Psoas muscle (tissue), 8 donors: ENCODE measurements around the gene NDST1. TPM values are rescaled to one million over a fixed set of nuclear protein-coding genes. Genes with fewer than 3 reads are reported as not detected.

ENCODE experiments used
- ATAC-seq, 4 donors: fragments of 200-7000 bp; cut with Tn5 transposase; one replicate each; pipeline ENCODE4 v1.9.1; 2020; ENCODE audit warnings: moderate library complexity in 3 of 4, mild to moderate bottlenecking in 2 of 4
- DNase-seq, 2 donors: peaks; one replicate each; pipeline ENCODE4 v3.0.0-alpha.2; 2020
- H3K27ac ChIP-seq: fragments of 200-600 bp; one replicate; pipeline ENCODE4 v1.8.0; 2022
- H3K27me3 ChIP-seq, 3 donors: fragments of 200-600 bp in 1 of 3; one replicate each; pipeline versions ENCODE4 v1.6.1 to v1.8.0; 2013 to 2022; ENCODE audit warnings: low read length in 2 of 3, mild to moderate bottlenecking in 2 of 3, moderate library complexity in 1 of 3; ENCODE audit not compliant: insufficient read depth in 3 of 3
- H3K36me3 ChIP-seq, 2 donors: fragments of 200-600 bp in 1 of 2; one replicate each; pipeline versions ENCODE4 v1.6.1 to v1.8.0; 2013 to 2022; ENCODE audit warnings: low read depth in 1 of 2, mild to moderate bottlenecking in 1 of 2, moderate library complexity in 1 of 2; ENCODE audit not compliant: insufficient read depth in 1 of 2
- H3K4me1 ChIP-seq: fragments of 200-600 bp; one replicate; pipeline ENCODE4 v1.8.0; 2022
- H3K4me3 ChIP-seq: fragments of 200-600 bp; one replicate; pipeline ENCODE4 v1.8.0; 2022; ENCODE audit warnings: mild to moderate bottlenecking
- H3K9me3 ChIP-seq: fragments of 200-600 bp; one replicate; pipeline ENCODE4 v1.8.0; 2022
- CTCF ChIP-seq: fragments of 200-600 bp; IDR thresholded peaks from one replicate; pipeline ENCODE4 v1.8.0; 2022; ENCODE audit warnings: antibody characterized with exemption
- WGBS, 3 donors: extraction: QIAGEN DNeasy Blood & Tissue Kit; methylation state at CpG; one replicate each; pipeline versions ENCODE4 v1.1.6 to v1.1.7; 2013; 5-methylcytosine and 5-hydroxymethylcytosine counted together
- intact Hi-C, 2 donors: fragments of 100-400 bp; cut with DNase I; formaldehyde crosslinking; loops; one replicate each; pipeline versions ENCODE4 v1.11.0 to v1.14.2; 2022
- polyA plus RNA-seq, 3 donors: library from polyadenylated mRNA; stranded (reverse); fragments of 200-250 nt; gene quantifications; one replicate each; pipeline ENCODE4 v1.2.3, GENCODE V29; 2013
- total RNA-seq, 4 donors: library from RNA; stranded (reverse); fragmentation: NEBNext Ultra II Directional in 2 of 4; extraction: Animal tissue kit (Norgen Biotek cat#: 25700) in 2 of 4; gene quantifications; one replicate each; pipeline versions ENCODE4 v1.2.1 to v1.2.4, GENCODE V29; 2021 to 2023
- donor health status: healthy with polysubstance abuse.
- donor health status: DM: no; HTN: no; CAD: no; lungs with moderate emphysema.
- donor health status: Bipolar disorder and iron deficiency.
- donor health status: healthy.
- donor health status: DM: yes; HTN: yes; CAD: no.
- donor health status: DM: no; HTN: no; CAD: no.
- donor health status: DM: no; HTN: no; CAD: no.
- donor health status: DM: yes; HTN: yes; CAD: no.

NDST1 gene
- total and polyA plus RNA-seq, 7 donors, result 11.0 to 40.2 (median 30.1) TPM

GRCh38 chr5:150519560-150519945 is 11.6 kb downstream of the NDST1 start:
- Histone ChIP-seq H3K36me3 (peaks cover 2 to 15% of the 10 kb centered on the region in 2 donors), H3K4me3 (no peak overlapping the region), H3K27me3 (no peaks in the 10 kb centered on the region), H3K9me3 (no peaks in the 10 kb centered on the region), H3K27ac (no peak overlapping the region), H3K4me1 (peaks cover 79% of the 10 kb centered on the region)
- intact Hi-C loops, result no loop called here
- WGBS, 3 donors, result 80 to 87% (median 82%) methylated on average over 10 of the region's 10 CpGs
- peak in 1 of 2 donors; percentile 59 for DNase-seq
- TF ChIP-seq CTCF, result no peak
- no peak for ATAC-seq

- no peaks in the 10 kb centered on the region for H3K27me3 ChIP-seq
- H3K36me3 ChIP-seq, result peaks cover 2 to 15% of the 10 kb centered on the region in 2 donors
- no peak for ATAC-seq
- intact Hi-C loops, result loop anchor here (5.0 kb wide), 1 partner anchor 33 kb away; no protein-coding TSS in a partner anchor
- no peak for TF ChIP-seq CTCF
- no peak overlapping the region for H3K4me3 ChIP-seq
- no peak overlapping the region for H3K27ac ChIP-seq
- DNase-seq, result peak in 1 of 2 donors; percentile 28
- H3K4me1 ChIP-seq, result peaks cover 79% of the 10 kb centered on the region
- WGBS, 3 donors, result 83 to 92% (median 84%) methylated on average over 4 of the region's 4 CpGs
- no peaks in the 10 kb centered on the region for H3K9me3 ChIP-seq
These were observed 12.0 kb downstream of the NDST1 start for GRCh38 chr5:150519978-150520377.

- Histone ChIP-seq H3K4me3 (no peak overlapping the region), H3K27ac (no peak overlapping the region), H3K4me1 (peaks cover 79% of the 10 kb centered on the region), H3K27me3 (no peaks in the 10 kb centered on the region), H3K9me3 (no peaks in the 10 kb centered on the region), H3K36me3 (peaks cover 2 to 15% of the 10 kb centered on the region in 2 donors)
- DNase-seq (peak in 1 of 2 donors; percentile 38), ATAC-seq (no peak)
- intact Hi-C loops, result loop anchor here (5.0 kb wide), 1 partner anchor 34 kb away; no protein-coding TSS in a partner anchor
- TF ChIP-seq CTCF, result no peak
- whole genome bisulfite sequencing, 3 donors, result 81 to 83% (median 83%) methylated on average over 35 to 38 of the region's 38 CpGs
These were observed 13.0 kb downstream of the NDST1 start for GRCh38 chr5:150520747-150521521.

GRCh38 chr5:150521522-150521817 is 13.5 kb downstream of the NDST1 start:
- no peak for TF ChIP-seq CTCF
- Histone ChIP-seq H3K4me1 (peaks cover 79% of the 10 kb centered on the region), H3K27ac (no peak overlapping the region), H3K9me3 (no peaks in the 10 kb centered on the region), H3K4me3 (no peak overlapping the region), H3K36me3 (peaks cover 2 to 15% of the 10 kb centered on the region in 2 donors), H3K27me3 (no peaks in the 10 kb centered on the region)
- no peak for DNase-seq
- intact Hi-C loops, result loop anchor here (5.0 kb wide), 1 partner anchor 34 kb away; no protein-coding TSS in a partner anchor
- WGBS, 3 donors, result 93 to 96% (median 95%) methylated on average over 14 of the region's 14 CpGs
- no peak for ATAC-seq
